SJCRH30 (cell line): Measurements from ENCODE around the gene CPSF6. TPM values are rescaled to one million over a fixed set of nuclear protein-coding genes. Genes with fewer than 3 reads are reported as not detected.

Experiments used
- total RNA-seq: library from RNA; depleted of rRNA; stranded (reverse); fragments of >200 nt; shearing (Covaris generic); gene quantifications from 2 replicates; pipeline ENCODE4 v1.2.3, GENCODE V29; 2014; rRNA removed

The CPSF6 gene
- total RNA-seq, 1 experiment from 2014 or later, result 123 TPM

Other genes starting within 250 kb of the CPSF6 start
- gene LYZ, start 108.8 kb downstream of the CPSF6 start, total RNA-seq, result 0.10 TPM in 1 of 2 replicates, not detected in the other
- gene YEATS4, start 120.2 kb downstream of the CPSF6 start, total RNA-seq, result 30.3 and 34.2 TPM in 2 replicates
- gene FRS2, start 230.8 kb downstream of the CPSF6 start, total RNA-seq, result 25.9 and 28.4 TPM in 2 replicates